NCI-H510A (cell line): ENCODE data around the gene KCNC2.

Source experiments
- DNase-seq: peaks from one replicate; lab custom pipeline; 2025; lab: John Stamatoyannopoulos, UW

Gene KCNC2

GRCh38 chr12:75058228-75058627 lies 151.4 kb downstream of the KCNC2 start:
- DNase-seq, result no peak

GRCh38 chr12:75048767-75049166 lies 160.9 kb downstream of the KCNC2 start:
- DNase-seq, result no peak

GRCh38 chr12:75047885-75048525 lies 161.6 kb downstream of the KCNC2 start:
- DNase-seq, result no peak

- no peak for DNase-seq
These were observed 167.5 kb downstream of the KCNC2 start for GRCh38 chr12:75042125-75042524.

GRCh38 chr12:75041472-75041871 lies 168.2 kb downstream of the KCNC2 start:
- DNase-seq, result no peak

- no peak for DNase-seq
These were observed 189.5 kb downstream of the KCNC2 start for GRCh38 chr12:75020068-75020557.

GRCh38 chr12:75011120-75011519 lies 198.5 kb downstream of the KCNC2 start:
- DNase-seq, result no peak

GRCh38 chr12:75007133-75007532 lies 202.5 kb downstream of the KCNC2 start:
- DNase-seq, result no peak

- DNase-seq, result no peak
These were observed 209.5 kb downstream of the KCNC2 start for GRCh38 chr12:75000120-75000519.

- no peak for DNase-seq
These were observed 210.2 kb downstream of the KCNC2 start for GRCh38 chr12:74999474-74999873.
